Stomach smooth muscle (tissue), 2 donors: Measurements from ENCODE around the gene BRD4.
"Not testable (repeated sequence)": the region's sequence is repeated elsewhere in the genome, so short reads cannot be mapped to it uniquely, and the experiment has no call there.

Experiments used
- H3K27ac ChIP-seq: one replicate; pipeline ENCODE4 v1.7.0; 2013; ENCODE audit warnings: mild to moderate bottlenecking, low read length, inconsistent platforms
- H3K27me3 ChIP-seq, 2 donors: one replicate each; pipeline ENCODE4 v1.7.0; 2013; ENCODE audit warnings: low read length in 2 of 2; ENCODE audit not compliant: insufficient read depth in 2 of 2, control insufficient read depth in 1 of 2
- H3K36me3 ChIP-seq, 2 donors: one replicate each; pipeline ENCODE4 v1.7.0; 2013; ENCODE audit warnings: low read length in 2 of 2; ENCODE audit not compliant: control insufficient read depth in 2 of 2, insufficient read depth in 2 of 2
- H3K4me1 ChIP-seq: one replicate; pipeline ENCODE4 v1.7.0; 2013; ENCODE audit warnings: low read length; ENCODE audit not compliant: control insufficient read depth, insufficient read depth
- H3K4me3 ChIP-seq, 2 donors: one replicate each; pipeline ENCODE4 v1.7.0; 2013; ENCODE audit warnings: low read length in 2 of 2
- H3K9ac ChIP-seq, 2 donors: one replicate each; pipeline ENCODE4 v1.7.0; 2013; ENCODE audit warnings: low read length in 2 of 2, mild to moderate bottlenecking in 1 of 2
- H3K9me3 ChIP-seq, 2 donors: one replicate each; pipeline ENCODE4 v1.7.0; 2013; ENCODE audit warnings: low read length in 2 of 2; ENCODE audit not compliant: control insufficient read depth in 2 of 2
- donor health status: healthy.
- donor health status: Pancreatic carcinoma.

BRD4 gene

DNA sequence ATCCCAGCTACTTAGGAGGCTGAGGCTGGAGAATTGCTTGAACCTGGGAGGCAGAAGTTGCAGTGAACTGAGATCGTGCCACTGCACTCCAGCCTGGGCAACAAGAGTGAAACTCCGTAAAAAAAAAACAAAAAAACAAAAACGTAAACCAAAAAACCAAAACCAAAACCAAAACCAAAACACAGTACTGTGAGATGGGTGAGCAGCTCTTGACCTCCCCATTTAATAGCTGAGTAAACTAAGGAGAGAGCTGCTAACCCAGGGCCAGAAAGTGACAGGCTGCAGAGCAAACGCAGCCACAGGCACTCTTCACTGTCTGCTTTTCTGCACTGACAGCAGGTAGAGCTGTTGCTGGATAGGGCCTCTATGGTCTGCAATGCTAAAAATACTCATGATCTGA is 27.7 kb upstream of the BRD4 start:
- H3K27me3 ChIP-seq, H3K4me3 ChIP-seq, H3K9ac ChIP-seq, H3K27ac ChIP-seq, H3K4me1 ChIP-seq, H3K9me3 ChIP-seq: not testable (repeated sequence)
- H3K36me3 ChIP-seq, result peaks cover 47 to 52% of the 10 kb centered on the region in 2 donors

GRCh38 chr19:15358918-15359317 is 26.6 kb upstream of the BRD4 start:
- H3K4me3 ChIP-seq, result no peak overlapping the region
- H3K9me3 ChIP-seq, result no peaks in the 10 kb centered on the region
- no peak overlapping the region for H3K9ac ChIP-seq
- H3K27me3 ChIP-seq, result no peaks in the 10 kb centered on the region
- H3K36me3 ChIP-seq, result peaks cover 51% of the 10 kb centered on the region in 2 donors
- no peak overlapping the region for H3K27ac ChIP-seq
- H3K4me1 ChIP-seq, result no peaks in the 10 kb centered on the region

- Histone ChIP-seq H3K36me3 (peaks cover 51% of the 10 kb centered on the region in 2 donors), H3K4me1 (no peaks in the 10 kb centered on the region), H3K9ac (no peak overlapping the region), H3K4me3 (no peak overlapping the region), H3K27ac (no peak overlapping the region), H3K27me3 (no peaks in the 10 kb centered on the region), H3K9me3 (no peaks in the 10 kb centered on the region)
These were observed 25.6 kb upstream of the BRD4 start for GRCh38 chr19:15357906-15358305.

GRCh38 chr19:15354566-15355296 is 22.4 kb upstream of the BRD4 start:
- H3K36me3 ChIP-seq, result peaks cover 31 to 36% of the 10 kb centered on the region in 2 donors
- no peak overlapping the region for H3K4me3 ChIP-seq
- no peaks in the 10 kb centered on the region for H3K9me3 ChIP-seq
- no peak overlapping the region for H3K27ac ChIP-seq
- H3K9ac ChIP-seq, result no peak overlapping the region
- H3K27me3 ChIP-seq, result no peaks in the 10 kb centered on the region
- H3K4me1 ChIP-seq, result no peaks in the 10 kb centered on the region

DNA sequence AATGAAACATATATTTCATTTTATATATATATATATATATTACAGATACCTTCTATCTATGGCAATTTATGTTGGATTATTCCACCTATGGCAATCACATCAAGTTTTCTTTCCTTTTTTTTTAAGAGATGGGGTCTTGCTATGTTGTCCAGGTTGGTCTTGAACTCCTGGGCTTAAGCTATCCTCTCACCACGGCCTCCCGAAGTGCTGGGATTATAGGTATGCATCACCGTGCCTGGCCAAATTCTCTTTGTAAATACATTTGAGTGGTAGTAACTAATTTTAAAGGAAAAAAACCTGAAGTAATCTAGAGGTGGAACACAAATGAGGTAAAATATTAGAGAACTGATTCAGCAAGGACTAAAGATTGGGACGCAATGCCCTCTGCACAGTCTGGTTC is 21.6 kb upstream of the BRD4 start:
- Histone ChIP-seq H3K27ac (no peak overlapping the region), H3K36me3 (peaks cover 24 to 29% of the 10 kb centered on the region in 2 donors), H3K9ac (no peak overlapping the region), H3K27me3 (no peaks in the 10 kb centered on the region), H3K9me3 (no peaks in the 10 kb centered on the region), H3K4me1 (no peaks in the 10 kb centered on the region), H3K4me3 (no peak overlapping the region)

DNA sequence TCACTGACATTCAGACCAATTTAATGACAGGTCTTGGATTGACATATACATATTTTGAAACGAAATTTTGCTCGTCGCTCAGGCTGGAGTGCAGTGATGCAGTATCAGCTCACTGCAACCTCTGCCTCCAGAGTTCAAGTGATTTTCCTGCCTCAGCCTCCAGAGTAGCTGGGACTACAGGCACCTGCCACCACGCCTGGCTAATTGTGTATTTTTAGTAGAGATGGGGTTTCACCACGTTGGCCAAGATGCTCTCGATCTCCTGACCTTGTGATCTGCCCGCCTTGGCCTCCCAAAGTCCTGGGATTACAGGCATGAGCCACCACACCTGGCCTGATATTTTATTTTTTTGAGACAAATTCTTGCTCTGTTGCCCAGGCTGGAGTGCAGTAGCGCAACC is 20.2 kb upstream of the BRD4 start:
- H3K4me1 ChIP-seq, H3K4me3 ChIP-seq, H3K27ac ChIP-seq, H3K9ac ChIP-seq, H3K9me3 ChIP-seq, H3K27me3 ChIP-seq: not testable (repeated sequence)
- H3K36me3 ChIP-seq, result peaks cover 12 to 15% of the 10 kb centered on the region in 2 donors

DNA sequence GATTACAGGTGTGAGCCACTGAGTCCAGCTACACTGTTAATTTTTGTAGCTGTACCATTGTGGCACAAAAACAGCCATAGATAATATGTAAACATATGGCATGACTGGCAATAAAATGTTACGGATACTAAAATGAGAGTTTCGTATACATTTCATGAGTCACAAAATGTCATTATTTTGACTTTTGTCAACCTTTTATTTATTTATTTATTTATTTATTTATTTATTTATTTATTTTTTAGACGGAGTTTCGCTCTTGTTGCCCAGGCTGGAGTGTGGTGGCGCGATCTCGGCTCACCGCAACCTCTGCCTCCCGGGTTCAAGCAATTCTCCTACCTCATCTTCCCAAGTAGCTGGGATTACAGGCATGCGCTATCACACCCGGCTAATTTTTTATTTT is 9.0 kb upstream of the BRD4 start:
- H3K9ac ChIP-seq, H3K4me1 ChIP-seq, H3K36me3 ChIP-seq, H3K4me3 ChIP-seq, H3K9me3 ChIP-seq, H3K27me3 ChIP-seq, H3K27ac ChIP-seq: not testable (repeated sequence)

DNA sequence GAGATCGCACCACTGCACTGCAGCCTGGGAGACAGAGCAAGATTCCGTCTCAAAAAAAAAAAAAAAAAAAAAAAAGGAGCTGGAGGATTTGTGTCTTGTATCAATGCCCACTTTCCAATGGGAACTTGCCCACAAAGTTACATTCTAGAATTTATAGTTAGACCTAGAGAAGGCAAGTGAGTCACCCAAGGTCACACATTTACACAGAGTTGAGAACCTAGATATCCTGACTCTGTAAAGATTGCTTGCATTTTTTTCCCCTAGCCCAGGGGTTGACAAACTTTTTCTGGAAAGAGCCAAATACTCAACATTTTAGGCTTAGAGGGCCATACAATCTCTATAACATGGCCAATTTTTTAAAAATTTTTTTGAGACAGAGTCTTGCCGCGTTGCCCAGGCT is 7.7 kb upstream of the BRD4 start:
- Histone ChIP-seq H3K27ac (no peak overlapping the region), H3K36me3 (no peaks in the 10 kb centered on the region), H3K4me1 (no peaks in the 10 kb centered on the region), H3K9ac (no peak overlapping the region), H3K4me3 (no peak overlapping the region), H3K27me3 (no peaks in the 10 kb centered on the region), H3K9me3 (no peaks in the 10 kb centered on the region)

DNA sequence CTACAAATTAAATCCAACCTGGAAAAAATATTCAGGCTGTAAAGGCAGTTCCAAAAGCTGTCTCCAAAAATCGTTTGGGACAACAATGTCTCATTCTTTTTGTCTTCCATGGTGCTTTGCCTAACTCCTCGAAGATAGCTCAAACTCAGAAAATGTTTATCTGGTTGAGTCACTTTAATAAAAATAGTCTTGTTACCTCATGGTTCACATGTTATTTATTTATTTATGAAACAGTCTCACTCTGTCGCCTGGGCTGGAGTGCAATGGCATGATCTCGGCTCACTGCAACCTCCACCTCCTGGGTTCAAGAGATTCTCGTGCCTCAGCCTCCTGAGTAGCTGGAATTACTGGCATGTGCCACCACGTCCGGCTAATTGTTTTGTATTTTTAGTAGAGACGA is 4.9 kb upstream of the BRD4 start:
- H3K9ac ChIP-seq, result no peak overlapping the region
- no peaks in the 10 kb centered on the region for H3K36me3 ChIP-seq
- H3K27ac ChIP-seq, result no peak overlapping the region
- no peak overlapping the region for H3K4me3 ChIP-seq
- no peaks in the 10 kb centered on the region for H3K27me3 ChIP-seq
- no peaks in the 10 kb centered on the region for H3K9me3 ChIP-seq
- peaks cover 6% of the 10 kb centered on the region for H3K4me1 ChIP-seq

GRCh38 chr19:15335992-15336391 is 3.7 kb upstream of the BRD4 start:
- H3K9me3 ChIP-seq, H3K27me3 ChIP-seq, H3K36me3 ChIP-seq, H3K27ac ChIP-seq, H3K4me3 ChIP-seq, H3K9ac ChIP-seq, H3K4me1 ChIP-seq: not testable (repeated sequence)

DNA sequence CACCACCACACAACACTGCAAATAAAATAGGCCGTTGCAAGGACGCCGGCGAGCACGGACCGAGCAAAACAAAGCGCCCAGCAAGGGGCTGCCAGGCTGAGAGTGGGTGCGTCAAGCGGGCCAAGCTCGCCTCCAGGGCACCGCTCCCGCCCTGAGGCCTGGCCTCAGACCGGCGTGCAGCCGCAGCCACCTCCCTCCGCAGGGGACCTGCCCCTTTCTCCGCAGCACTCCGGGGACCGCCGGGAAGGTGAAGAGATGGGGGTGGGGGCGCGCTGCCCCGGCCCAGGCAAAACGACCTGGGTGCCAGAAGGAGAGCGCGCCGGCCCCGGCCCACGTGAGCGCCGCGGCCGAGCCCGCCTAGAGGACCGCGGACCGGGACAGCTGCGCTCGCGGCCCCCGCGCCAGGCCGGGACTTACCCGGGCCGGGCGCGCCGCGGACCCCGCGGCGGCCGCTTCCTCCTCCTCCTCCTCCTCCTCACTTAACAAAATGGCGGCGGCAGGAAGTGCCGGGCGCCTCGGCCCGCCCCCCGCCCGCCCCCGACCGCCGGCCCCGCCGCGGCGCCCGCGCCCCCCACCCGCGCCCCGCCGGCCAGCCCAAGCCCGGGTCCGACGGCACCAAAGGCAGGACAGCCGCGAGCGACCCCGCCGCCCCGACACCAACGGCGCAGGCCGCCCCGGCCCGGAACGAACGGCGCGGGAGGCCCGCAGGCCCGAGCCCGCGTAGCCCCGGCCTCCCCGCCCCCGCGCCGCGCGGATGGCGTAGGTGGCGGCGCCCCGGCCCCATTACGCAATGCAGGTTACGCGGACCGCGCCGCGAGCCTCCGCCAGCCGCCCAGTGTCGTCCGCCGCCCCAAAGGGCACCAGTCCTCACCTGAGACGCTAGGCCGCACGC is 674 bp downstream of the BRD4 start:
- peaks cover 33% of the 10 kb centered on the region for H3K4me1 ChIP-seq
- H3K9ac ChIP-seq, result peak overlapping the region; percentile 78 to 90
- peak overlapping the region; percentile 62 for H3K27ac ChIP-seq
- no peaks in the 10 kb centered on the region for H3K36me3 ChIP-seq
- H3K4me3 ChIP-seq, result peak overlapping the region; percentile 88 to 92
- no peaks in the 10 kb centered on the region for H3K27me3 ChIP-seq
- H3K9me3 ChIP-seq, result no peaks in the 10 kb centered on the region
